Lower leg skin (tissue), 4 donors: ENCODE results near the gene STAC. TPM values are rescaled to one million over a fixed set of nuclear protein-coding genes. Genes with fewer than 3 reads are reported as not detected.

Experiments used
- DNase-seq, 2 donors: peaks; one replicate each; pipeline ENCODE4 v3.0.0-alpha.2; 2019; ENCODE audit warnings: low spot score in 2 of 2
- H3K4me3 ChIP-seq: fragments of 200-600 bp; sonication (generic); 2 replicates; pipeline ENCODE4 v1.5.1; 2017; ENCODE audit warnings: mild to moderate bottlenecking, low read depth; ENCODE audit not compliant: poor library complexity, severe bottlenecking
- CTCF ChIP-seq, 3 donors: fragments of 450-650 bp; IDR thresholded peaks; one replicate each; pipeline ENCODE4 v1.5.1; 2016; ENCODE audit warnings: antibody characterized with exemption in 3 of 3, mild to moderate bottlenecking in 3 of 3, moderate library complexity in 2 of 3
- POLR2A ChIP-seq, 2 donors: fragments of 450-650 bp; IDR thresholded peaks; one replicate each; pipeline ENCODE4 v1.6.1; 2016 to 2017; ENCODE audit warnings: antibody characterized with exemption in 2 of 2, mild to moderate bottlenecking in 1 of 2, moderate library complexity in 1 of 2
- WGBS, 2 donors: methylation state at CpG; one replicate each; pipeline ENCODE4 v1.1.5; 2018; 5-methylcytosine and 5-hydroxymethylcytosine counted together
- intact Hi-C: fragments of 100-400 bp; cut with DNase I; formaldehyde crosslinking; loops from one replicate; pipeline ENCODE4 v1.15.0; 2023; ENCODE audit warnings: low total_unique reads
- total RNA-seq, 4 donors: library from RNA; depleted of rRNA; stranded (reverse); fragments of >200 nt; gene quantifications; one replicate each; pipeline ENCODE4 v1.1.0, GENCODE V29; 2016

The STAC gene
- total RNA-seq, 4 donors from 2014 or later = 0.38 to 5.9 (median 1.1) TPM

- WGBS, 2 donors = 84 to 87% methylated on average over 2 of the region's 2 CpGs
- DNase-seq = no peak
- TF ChIP-seq POLR2A (IDR thresholded peaks at IDR 0.05) (no peak), CTCF (IDR thresholded peaks at IDR 0.05) (no peak)
- intact Hi-C loops = no loop called here
- no peak overlapping the region for H3K4me3 ChIP-seq
Measured at GRCh38 chr3:36417237-36417636, 36.9 kb downstream of the STAC start.

- no peak overlapping the region for H3K4me3 ChIP-seq
- no peak for TF ChIP-seq POLR2A (IDR thresholded peaks at IDR 0.05)
- TF ChIP-seq CTCF (IDR thresholded peaks at IDR 0.05) = no peak
- DNase-seq = no peak
- WGBS, 2 donors = 82 to 86% methylated on average over 1 of the region's 1 CpG
- intact Hi-C loops = no loop called here
Measured at GRCh38 chr3:36418296-36418695, 38.0 kb downstream of the STAC start.

- 75 to 88% methylated on average over 4 of the region's 4 CpGs for WGBS, 2 donors
- no peak for DNase-seq
- TF ChIP-seq CTCF (IDR thresholded peaks at IDR 0.05) (no peak), POLR2A (IDR thresholded peaks at IDR 0.05) (no peak)
- no peak overlapping the region for H3K4me3 ChIP-seq
- intact Hi-C loops = no loop called here
Measured at GRCh38 chr3:36428445-36428844, 48.1 kb downstream of the STAC start.

GRCh38 chr3:36429986-36430485 lies 49.7 kb downstream of the STAC start:
- WGBS, 2 donors = 83 to 86% methylated on average over 3 of the region's 3 CpGs
- intact Hi-C loops = no loop called here
- TF ChIP-seq POLR2A (IDR thresholded peaks at IDR 0.05) (no peak), CTCF (IDR thresholded peaks at IDR 0.05) (no peak)
- no peak for DNase-seq
- no peak overlapping the region for H3K4me3 ChIP-seq

GRCh38 chr3:36433511-36433910 lies 53.2 kb downstream of the STAC start:
- intact Hi-C loops = no loop called here
- DNase-seq = no peak
- no peak for TF ChIP-seq CTCF (IDR thresholded peaks at IDR 0.05)
- TF ChIP-seq POLR2A (IDR thresholded peaks at IDR 0.05) = no peak
- no peak overlapping the region for H3K4me3 ChIP-seq

- 67 to 68% methylated on average over 2 of the region's 2 CpGs for WGBS, 2 donors
- TF ChIP-seq POLR2A (IDR thresholded peaks at IDR 0.05) (no peak), CTCF (IDR thresholded peaks at IDR 0.05) (no peak)
- H3K4me3 ChIP-seq = no peak overlapping the region
- peak in 1 of 2 donors; percentile 21 for DNase-seq
- intact Hi-C loops = no loop called here
Measured at GRCh38 chr3:36434687-36435426, 54.6 kb downstream of the STAC start.
